Measurements from ENCODE around the gene UBN2.
"Not testable (repeated sequence)": the region's sequence is repeated elsewhere in the genome, so short reads cannot be mapped to it uniquely, and the experiment has no call there.

The UBN2 gene

DNA sequence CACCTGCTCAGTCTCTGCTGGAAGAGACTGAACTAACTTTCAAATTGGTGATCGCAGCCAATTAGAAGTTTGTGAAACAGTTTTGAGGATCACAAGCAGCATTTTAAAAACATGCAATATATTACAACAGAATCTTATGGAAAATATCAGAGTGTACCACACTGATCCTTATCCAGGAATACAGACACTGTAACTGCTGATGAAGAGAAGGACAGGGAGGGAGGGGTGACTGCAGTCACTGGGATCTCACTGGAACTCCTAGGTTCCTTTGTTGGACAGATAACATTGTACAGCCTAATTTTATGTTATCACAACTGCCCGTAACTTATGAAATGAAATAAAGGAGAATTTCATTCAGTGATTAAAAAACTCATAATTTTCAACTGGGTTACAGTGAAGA is 6.8 kb upstream of the UBN2 start:
- Histone ChIP-seq H3K9me3 (ENCODE audit: low read length) (no peaks in the 10 kb centered on the region; the same call in 1 of the 2 replicates), H3K27me3 (ENCODE audit: insufficient read depth, low read length) (no peaks in the 10 kb centered on the region), H3K4me1 (ENCODE audit: insufficient read depth, low read length, severe bottlenecking) (no peaks in the 10 kb centered on the region), H3F3A (ENCODE audit: insufficient read depth, low read length) (no peaks in the 10 kb centered on the region), H4K20me1 (ENCODE audit: insufficient read depth, low read length) (no peaks in the 10 kb centered on the region), H3K36me3 (ENCODE audit: insufficient read depth, low read length) (no peaks in the 10 kb centered on the region), H2AFZ (ENCODE audit: low read length) (no peak overlapping the region), H3K4me3 (ENCODE audit: low read depth, low read length, poor library complexity, severe bottlenecking) (no peak overlapping the region), H3K9ac (ENCODE audit: low read length) (no peak overlapping the region), H3K9me2 (ENCODE audit: low read depth, low read length) (no peaks in the 10 kb centered on the region), H3K79me2 (ENCODE audit: insufficient read depth, low read length) (no peaks in the 10 kb centered on the region), H3K4me2 (ENCODE audit: low read length) (no peak overlapping the region), H3K27ac (ENCODE audit: low read depth, low read length, poor library complexity, severe bottlenecking) (no peak overlapping the region)
- no peak for TF ChIP-seq EZH2 (IDR thresholded peaks at IDR 0.05; ENCODE audit: borderline replicate concordance, low read length)
- TF ChIP-seq, protein P1, sequence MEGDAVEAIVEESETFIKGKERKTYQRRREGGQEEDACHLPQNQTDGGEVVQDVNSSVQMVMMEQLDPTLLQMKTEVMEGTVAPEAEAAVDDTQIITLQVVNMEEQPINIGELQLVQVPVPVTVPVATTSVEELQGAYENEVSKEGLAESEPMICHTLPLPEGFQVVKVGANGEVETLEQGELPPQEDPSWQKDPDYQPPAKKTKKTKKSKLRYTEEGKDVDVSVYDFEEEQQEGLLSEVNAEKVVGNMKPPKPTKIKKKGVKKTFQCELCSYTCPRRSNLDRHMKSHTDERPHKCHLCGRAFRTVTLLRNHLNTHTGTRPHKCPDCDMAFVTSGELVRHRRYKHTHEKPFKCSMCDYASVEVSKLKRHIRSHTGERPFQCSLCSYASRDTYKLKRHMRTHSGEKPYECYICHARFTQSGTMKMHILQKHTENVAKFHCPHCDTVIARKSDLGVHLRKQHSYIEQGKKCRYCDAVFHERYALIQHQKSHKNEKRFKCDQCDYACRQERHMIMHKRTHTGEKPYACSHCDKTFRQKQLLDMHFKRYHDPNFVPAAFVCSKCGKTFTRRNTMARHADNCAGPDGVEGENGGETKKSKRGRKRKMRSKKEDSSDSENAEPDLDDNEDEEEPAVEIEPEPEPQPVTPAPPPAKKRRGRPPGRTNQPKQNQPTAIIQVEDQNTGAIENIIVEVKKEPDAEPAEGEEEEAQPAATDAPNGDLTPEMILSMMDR (IDR thresholded peaks at IDR 0.05; ENCODE audit: low read length): no peak

DNA sequence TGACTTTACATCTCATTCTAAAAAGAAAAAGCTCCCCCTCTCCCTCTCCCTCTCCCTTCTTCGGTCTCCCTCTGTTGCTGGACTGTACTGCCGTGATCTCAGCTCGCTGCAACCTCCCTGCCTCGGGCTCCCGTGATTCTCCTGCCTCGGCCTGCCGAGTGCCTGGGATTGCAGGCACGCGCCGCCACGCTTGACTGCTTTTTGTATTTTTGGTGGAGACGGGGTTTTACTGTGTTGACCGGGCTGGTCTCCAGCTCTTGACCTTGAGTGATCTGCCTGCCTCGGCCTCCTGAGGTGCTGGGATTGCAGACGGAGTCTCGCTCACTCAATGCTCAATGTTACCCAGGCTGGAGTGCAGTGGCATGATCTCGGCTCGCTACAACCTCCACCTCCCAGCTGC is 6.2 kb upstream of the UBN2 start:
- H3K9ac ChIP-seq (ENCODE audit: low read length); H3K9me3 ChIP-seq (ENCODE audit: low read length); H3K79me2 ChIP-seq (ENCODE audit: insufficient read depth, low read length): not testable (repeated sequence)

DNA sequence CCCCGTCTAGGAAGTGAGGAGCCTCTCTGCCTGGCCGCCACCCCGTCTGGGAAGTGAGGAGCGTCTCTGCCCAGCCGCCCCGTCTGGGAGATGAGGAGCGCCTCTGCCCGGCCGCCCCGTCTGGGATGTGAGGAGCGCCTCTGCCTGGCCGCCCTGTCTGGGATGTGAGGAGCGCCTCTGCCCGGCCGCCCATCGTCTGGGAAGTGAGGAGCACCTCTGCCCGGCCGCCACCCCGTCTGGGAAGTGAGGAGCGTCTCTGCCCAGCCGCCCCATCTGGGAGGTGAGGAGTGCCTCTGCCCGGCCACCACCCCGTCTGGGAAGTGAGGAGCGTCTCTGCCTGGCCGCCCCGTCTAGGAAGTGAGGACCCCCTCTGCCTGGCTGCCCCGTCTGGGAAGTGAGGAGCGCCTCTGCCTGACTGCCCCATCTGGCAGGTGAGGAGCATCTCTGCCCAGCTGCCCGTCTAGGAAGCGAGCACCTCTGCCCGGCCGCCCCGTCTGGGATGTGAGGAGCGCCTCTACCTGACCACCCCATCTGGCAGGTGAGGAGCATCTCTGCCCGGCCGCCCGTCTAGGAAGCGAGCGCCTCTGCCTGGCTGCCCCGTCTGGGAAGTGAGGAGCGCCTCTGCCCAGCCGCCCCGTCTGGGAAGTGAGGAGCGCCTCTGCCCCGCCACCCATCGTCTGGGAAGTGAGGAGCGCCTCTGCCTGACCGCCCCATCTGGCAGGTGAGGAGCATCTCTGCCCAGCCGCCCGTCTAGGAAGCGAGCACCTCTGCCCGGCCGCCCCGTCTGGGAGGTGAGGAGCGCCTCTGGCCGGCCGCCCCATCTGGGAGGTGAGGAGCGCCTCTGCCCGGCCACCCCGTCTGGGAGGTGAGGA is 5.5 kb upstream of the UBN2 start:
- H3K9me2 ChIP-seq (ENCODE audit: low read depth, low read length); H3K27me3 ChIP-seq (ENCODE audit: insufficient read depth, low read length); H3K79me2 ChIP-seq (ENCODE audit: insufficient read depth, low read length); H3K9me3 ChIP-seq (ENCODE audit: low read length); H3F3A ChIP-seq (ENCODE audit: insufficient read depth, low read length); H4K20me1 ChIP-seq (ENCODE audit: insufficient read depth, low read length); H3K4me3 ChIP-seq (ENCODE audit: low read depth, low read length, poor library complexity, severe bottlenecking); H3K4me2 ChIP-seq (ENCODE audit: low read length); H3K9ac ChIP-seq (ENCODE audit: low read length); H3K27ac ChIP-seq (ENCODE audit: low read depth, low read length, poor library complexity, severe bottlenecking); H3K36me3 ChIP-seq (ENCODE audit: insufficient read depth, low read length); H2AFZ ChIP-seq (ENCODE audit: low read length); H3K4me1 ChIP-seq (ENCODE audit: insufficient read depth, low read length, severe bottlenecking): not testable (repeated sequence)

More for the DNA sequence above, 6.2 kb upstream of the UBN2 start:
- H3K4me3 ChIP-seq (ENCODE audit: low read depth, low read length, poor library complexity, severe bottlenecking); H3K27me3 ChIP-seq (ENCODE audit: insufficient read depth, low read length); H4K20me1 ChIP-seq (ENCODE audit: insufficient read depth, low read length); H3F3A ChIP-seq (ENCODE audit: insufficient read depth, low read length); H3K4me1 ChIP-seq (ENCODE audit: insufficient read depth, low read length, severe bottlenecking); H2AFZ ChIP-seq (ENCODE audit: low read length); H3K9me2 ChIP-seq (ENCODE audit: low read depth, low read length); H3K27ac ChIP-seq (ENCODE audit: low read depth, low read length, poor library complexity, severe bottlenecking); H3K4me2 ChIP-seq (ENCODE audit: low read length); H3K36me3 ChIP-seq (ENCODE audit: insufficient read depth, low read length): not testable (repeated sequence)

DNA sequence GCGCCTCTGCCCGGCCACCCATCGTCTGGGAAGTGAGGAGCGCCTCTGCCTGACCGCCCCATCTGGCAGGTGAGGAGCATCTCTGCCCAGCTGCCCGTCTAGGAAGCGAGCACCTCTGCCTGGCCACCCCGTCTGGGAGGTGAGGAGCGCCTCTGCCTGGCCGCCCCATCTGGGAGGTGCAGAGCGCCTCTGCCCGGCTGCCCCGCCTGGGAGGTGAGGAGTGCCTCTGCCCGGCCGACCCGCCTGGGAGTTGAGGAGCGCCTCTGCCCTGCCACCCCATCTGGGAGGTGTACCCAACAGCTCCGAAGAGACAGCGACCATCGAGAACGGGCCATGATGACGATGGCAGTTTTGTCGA is 4.9 kb upstream of the UBN2 start:
- H3K27me3 ChIP-seq (ENCODE audit: insufficient read depth, low read length); H3K4me2 ChIP-seq (ENCODE audit: low read length); H3K9ac ChIP-seq (ENCODE audit: low read length); H2AFZ ChIP-seq (ENCODE audit: low read length); H3K9me2 ChIP-seq (ENCODE audit: low read depth, low read length); H3F3A ChIP-seq (ENCODE audit: insufficient read depth, low read length); H3K36me3 ChIP-seq (ENCODE audit: insufficient read depth, low read length); H3K4me1 ChIP-seq (ENCODE audit: insufficient read depth, low read length, severe bottlenecking); H3K79me2 ChIP-seq (ENCODE audit: insufficient read depth, low read length); H4K20me1 ChIP-seq (ENCODE audit: insufficient read depth, low read length); H3K4me3 ChIP-seq (ENCODE audit: low read depth, low read length, poor library complexity, severe bottlenecking); H3K9me3 ChIP-seq (ENCODE audit: low read length); H3K27ac ChIP-seq (ENCODE audit: low read depth, low read length, poor library complexity, severe bottlenecking): not testable (repeated sequence)

DNA sequence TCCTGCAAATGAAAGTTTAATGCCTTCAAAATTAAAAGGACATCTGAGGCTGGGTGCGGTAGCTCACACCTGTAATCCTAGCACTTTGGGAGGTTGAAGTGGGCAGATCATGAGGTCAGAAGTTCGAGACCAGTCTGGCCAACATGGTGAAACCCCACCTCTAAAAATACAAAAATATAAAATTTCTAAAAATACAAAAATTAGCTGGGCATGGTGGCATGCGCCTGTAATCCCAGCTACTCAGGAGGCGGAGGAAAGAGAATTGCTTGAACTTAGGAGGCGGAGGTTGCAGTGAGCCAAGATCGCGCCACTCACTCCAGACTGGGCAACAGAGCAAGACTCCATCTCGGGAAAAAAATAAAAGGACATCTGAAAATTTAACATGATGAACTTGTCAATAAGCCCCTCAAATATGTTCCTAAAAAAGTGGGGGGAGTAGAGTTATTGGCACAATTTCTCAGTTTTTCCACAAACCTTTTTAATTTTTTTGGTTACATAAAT is 4.0 kb upstream of the UBN2 start:
- H3K9me2 ChIP-seq (ENCODE audit: low read depth, low read length); H3K4me3 ChIP-seq (ENCODE audit: low read depth, low read length, poor library complexity, severe bottlenecking); H3K27ac ChIP-seq (ENCODE audit: low read depth, low read length, poor library complexity, severe bottlenecking); H3K9ac ChIP-seq (ENCODE audit: low read length); H3K9me3 ChIP-seq (ENCODE audit: low read length); H3F3A ChIP-seq (ENCODE audit: insufficient read depth, low read length); H3K79me2 ChIP-seq (ENCODE audit: insufficient read depth, low read length); H3K4me1 ChIP-seq (ENCODE audit: insufficient read depth, low read length, severe bottlenecking); H2AFZ ChIP-seq (ENCODE audit: low read length); H4K20me1 ChIP-seq (ENCODE audit: insufficient read depth, low read length); H3K27me3 ChIP-seq (ENCODE audit: insufficient read depth, low read length); H3K36me3 ChIP-seq (ENCODE audit: insufficient read depth, low read length); H3K4me2 ChIP-seq (ENCODE audit: low read length): not testable (repeated sequence)

Measured in OCI-LY1 (cell line).